ENCODE data around the gene PLA2G4B.
"Not testable (repeated sequence)": the region's sequence is repeated elsewhere in the genome, so short reads cannot be mapped to it uniquely, and the experiment has no call there.

The PLA2G4B gene

DNA sequence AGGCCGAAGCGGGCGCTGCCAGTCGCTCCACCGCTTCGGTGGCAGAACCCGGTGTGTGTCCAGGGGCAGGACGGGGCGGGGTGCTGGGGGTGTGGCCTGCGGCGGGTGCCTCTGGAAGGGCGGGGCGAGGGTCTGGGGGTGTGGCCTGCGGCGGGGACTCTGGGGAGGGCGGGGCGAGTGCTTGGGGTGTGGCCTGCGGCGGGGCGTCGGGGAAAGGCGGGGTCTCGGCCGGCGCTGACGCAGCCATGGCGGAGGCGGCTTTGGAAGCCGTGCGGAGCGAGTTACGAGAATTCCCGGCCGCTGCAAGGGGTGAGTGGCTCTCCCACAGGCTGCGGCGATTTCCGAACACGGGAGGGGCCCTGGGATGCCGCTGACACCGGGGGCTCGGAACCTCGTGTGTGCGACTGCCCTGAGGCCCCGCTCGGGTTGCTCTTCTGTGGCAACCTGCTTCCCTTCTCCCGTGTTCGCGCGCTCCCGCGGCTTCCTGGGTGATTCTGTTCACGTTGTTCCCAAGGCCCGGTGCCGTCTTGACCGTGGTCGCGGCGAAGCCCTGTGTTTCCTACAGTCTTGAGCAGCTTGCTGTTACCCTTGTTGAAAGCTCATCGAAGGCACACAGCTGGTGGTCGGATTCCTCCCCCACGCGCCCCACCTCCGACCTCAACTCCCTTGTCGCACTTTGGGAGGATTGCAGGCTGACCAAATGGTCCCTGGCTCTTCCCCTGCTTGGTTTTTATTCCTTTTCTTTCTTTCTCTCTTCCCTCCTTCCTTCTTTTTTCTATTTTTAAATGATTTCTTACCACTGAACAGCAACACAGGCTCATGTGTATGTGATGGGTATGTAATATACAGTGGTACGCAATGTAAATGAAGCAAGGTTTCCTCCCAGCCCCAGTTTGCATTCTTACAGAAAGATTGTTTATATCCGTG lies 10.5 kb upstream of the PLA2G4B start, which contains the start of gene JMJD7:
Gene JMJD7 (plus strand): TSS at position 213 of the 927 bp plus-strand sequence. CDS start 33 bp downstream, at position 246.
- DNase-seq: peak; percentile 86 to 98

DNA sequence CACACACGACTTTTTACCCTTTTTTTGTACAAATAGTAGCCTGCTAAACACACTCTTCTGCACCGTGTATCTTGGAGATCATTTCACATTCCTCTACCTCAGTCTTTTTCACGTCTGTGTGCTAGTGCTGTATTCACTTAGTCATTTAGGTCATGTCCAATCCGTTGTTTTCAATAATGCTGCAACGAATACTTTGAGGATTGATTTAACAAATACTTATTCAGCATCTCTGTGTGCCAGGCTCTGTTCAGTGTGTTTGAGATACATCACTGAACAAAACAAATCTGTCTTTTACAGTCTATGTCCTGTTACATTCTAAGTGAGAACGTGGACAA lies 9.9 kb upstream of the PLA2G4B start:
- no peak for DNase-seq

DNA sequence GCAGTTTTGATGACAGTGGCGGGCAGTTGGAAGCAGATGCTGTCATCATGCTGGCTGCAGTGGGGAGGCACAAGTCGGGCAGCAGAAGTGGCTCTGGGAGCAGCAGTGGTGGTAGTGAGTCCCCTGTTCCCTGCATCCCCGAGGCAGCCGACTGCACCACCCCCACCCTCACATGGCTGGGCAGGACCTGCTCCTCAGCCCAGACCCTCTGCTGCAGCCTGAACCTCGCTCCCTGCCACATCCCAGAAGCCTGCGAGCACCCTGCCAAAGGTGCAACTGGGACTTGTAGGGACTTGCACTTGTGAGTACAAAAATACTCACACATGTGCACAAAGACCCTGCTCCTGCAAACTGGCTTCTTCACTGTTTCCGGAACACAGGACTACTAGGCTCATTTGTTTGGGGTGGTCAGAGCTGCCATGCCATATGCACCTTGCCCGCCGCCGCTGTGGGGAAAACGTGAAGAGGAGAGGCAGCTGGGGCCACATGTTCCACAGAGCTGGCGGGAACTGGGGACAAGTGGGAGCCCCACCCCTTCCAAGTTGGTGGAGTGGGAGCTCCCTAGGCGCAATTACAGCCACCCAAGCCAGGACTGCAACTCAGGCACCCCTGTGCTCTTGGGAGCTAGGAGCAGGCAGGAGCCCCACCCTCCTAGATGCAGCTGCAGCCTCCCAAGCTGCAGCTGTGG lies 8.5 kb upstream of the PLA2G4B start:
- no peak for DNase-seq

DNA sequence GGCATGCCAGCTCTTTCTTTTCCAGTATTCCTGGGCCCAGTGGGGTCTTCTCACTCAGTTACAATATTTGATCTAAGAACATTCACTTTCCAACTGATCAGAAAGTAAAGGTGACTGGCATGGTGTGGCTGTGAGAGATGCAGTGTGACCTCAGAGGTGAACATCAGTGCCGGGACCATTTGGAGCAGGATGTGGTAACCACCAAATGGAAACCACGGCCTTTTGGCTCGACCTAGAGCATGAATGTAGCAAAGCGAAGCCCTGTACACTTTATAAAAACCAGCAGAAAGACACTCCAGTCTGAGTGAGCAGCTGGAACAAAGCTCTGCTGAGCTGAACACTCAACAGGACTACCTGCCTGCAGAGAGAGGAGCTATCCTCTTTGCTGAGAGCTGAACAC lies 7.4 kb upstream of the PLA2G4B start:
- not testable (repeated sequence) for DNase-seq

DNA sequence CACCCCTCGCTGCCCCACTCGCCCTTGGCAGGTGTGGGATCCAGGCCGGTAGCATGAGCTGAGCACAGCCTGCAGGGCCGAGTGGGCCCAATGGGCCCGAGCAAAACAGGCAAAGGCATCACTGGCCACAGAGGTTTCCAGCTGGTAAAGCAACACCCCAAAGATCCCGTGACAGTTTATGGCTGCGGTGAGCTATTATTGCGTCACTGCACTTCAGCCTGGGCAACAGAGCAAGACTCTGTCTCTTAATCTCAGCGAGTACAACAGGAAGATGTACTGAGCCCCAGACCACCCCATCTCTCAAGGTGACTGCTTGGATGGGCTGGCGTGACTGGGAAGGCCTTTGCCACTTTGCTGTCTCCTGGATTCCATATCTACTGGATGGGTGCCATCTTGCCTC lies 6.4 kb upstream of the PLA2G4B start:
- no peak for DNase-seq

DNA sequence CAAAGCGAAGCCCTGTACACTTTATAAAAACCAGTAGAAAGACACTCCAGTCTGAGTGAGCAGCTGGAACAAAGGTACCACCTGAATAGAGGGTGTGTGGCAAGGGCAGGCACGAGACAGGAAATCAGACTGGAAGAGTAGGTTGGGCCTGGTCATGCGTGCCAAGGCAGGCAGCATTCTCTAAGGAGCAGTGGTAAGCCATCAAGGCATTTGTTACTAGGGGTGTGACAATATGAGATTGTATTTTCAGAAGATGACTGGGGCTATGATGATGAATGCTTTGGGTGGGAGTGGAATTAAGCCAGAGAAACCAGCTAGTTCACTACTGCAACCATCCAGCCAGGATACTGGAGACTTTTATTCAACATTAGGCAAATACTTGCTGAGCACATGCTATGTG lies 5.8 kb upstream of the PLA2G4B start:
- no peak for DNase-seq

DNA sequence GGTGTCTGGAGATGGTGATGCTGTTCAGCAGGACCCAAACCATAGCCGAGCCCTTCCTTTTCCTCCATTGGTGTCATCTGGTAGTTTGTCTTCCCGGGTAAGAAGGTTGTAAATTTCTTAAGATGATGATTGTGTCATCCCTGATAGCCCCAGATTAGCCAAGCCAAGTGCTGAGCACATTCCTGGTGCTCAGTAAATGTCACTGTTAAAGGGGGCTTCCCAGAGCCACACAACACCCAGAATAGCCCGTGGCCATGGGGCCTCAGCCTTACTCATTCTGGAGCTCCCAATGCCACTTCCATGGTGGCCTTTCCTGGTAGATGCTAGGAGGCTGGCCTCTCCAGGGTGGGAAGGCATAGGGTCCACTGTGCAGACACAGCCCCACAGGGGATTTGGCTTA lies 4.6 kb upstream of the PLA2G4B start:
- peak; percentile 58 to 79 for DNase-seq

DNA sequence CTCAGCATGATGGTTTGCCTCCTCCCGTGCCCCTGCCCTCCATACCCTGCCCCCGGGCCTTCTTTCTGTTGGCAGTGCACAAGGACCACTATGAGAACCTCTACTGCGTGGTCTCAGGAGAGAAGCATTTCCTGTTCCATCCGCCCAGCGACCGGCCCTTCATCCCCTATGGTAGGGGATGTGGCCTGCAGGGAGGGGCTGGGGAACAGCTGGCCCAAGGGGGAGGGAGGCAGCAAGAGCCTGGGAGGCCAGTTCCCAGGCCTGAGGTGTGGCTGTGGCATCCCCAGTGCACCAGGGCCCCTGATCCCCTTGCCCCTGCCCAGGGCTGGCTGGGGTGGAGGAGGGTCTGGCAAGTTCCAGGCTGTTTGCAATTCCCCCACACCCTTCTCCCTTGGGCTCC lies 2.6 kb upstream of the PLA2G4B start:
- DNase-seq: no peak

DNA sequence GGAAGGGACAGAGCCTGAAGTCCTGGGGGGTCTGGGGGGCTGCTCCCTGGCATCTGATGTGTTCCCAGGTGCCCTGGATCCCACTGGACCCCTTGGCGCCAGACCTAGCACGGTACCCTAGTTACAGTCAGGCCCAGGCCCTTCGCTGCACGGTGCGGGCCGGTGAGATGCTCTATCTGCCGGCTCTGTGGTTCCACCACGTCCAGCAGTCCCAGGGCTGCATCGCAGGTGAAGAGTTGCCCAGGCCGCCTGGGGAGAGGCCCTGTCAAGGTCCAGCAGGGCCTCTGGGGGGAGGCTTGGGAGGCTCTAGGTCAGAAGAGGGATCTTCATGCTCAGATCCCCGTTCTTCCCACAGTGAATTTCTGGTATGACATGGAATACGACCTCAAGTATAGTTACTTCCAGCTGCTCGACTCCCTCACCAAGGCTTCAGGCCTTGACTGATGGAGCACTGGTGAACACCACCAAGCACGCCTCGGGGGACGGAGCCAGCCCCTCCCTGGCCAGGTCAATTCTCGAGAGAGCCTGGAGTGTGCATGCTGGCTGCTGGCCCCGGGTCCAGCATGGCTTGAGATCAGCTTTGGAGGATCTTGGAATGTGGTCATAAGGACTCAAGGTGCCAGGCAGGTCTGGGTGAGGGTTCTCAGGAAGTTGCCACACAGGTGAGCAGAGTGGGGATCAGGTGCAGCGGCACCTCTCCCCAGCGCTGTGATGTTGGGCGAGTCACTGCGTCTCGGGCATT lies 1.8 kb upstream of the PLA2G4B start:
- no peak for DNase-seq

DNA sequence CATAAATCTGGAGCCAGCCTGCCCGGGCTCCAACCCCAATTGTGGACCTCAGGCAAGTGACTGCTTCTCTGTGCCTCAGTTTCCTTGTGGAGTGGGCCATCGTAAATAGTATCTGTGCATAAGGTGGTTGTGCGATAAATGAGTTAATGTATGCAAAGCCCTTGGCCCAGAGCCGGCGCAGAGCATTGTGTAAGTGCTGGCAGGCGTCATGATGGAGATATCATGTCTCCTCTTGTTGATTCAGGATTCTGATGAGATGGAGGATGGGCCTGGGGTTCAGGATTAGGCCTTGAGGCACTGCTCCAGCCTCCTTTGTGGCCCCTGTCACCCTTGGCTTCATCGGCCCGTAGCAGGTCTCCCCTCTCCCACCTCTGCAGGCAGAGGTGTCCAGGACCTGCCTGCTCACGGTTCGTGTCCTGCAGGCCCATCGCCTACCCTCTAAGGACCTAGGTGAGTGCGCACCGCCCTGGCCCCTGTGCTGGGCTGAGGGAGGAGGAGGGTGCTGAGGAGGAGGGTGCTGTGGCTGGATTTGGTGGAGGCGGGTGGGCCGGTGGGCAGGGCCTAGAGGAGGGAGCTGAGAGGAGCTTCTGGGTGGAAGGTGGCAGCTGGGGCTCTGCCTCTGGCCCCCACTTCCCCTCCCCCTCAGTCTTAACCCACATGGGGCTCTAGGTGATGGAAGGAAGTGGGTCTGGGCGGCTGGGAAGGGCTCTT lies 1.3 kb downstream of the PLA2G4B start:
- no peak for DNase-seq

DNA sequence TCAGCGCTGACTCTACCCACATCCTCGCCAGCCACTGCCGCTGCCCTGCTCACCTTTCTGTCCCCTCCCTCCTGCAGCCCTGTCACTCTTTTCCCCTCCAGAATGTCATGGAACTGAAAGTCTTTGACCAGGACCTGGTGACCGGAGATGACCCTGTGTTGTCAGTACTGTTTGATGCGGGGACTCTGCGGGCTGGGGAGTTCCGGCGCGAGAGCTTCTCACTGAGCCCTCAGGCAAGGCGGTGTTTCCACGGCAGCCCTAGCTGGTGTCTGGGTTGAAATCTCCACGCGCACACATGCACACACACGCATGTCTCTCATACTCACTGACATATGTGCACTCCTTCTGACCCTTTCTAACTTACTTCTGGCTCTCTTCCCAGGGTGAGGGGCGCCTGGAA lies 2.0 kb downstream of the PLA2G4B start:
- DNase-seq: no peak

DNA sequence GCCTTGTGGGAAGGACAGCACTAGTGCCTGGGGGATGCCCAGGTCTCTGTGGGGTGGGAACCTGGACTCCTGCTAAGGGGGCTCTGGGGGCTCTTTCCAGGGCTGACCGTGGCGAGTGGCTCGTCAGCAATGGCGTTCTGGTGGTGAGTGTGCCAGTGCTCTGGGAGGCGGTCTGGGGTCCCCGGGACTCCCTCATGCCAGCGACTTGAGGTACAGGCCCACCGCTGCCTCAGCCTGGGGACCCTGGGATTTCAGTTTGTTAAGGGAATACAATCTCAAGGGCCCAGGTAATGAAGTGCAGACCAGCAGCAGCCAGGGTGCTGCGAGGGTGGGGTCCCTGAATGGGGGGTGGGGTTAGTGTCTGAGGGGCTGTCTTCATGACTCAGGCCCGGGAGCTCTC lies 2.5 kb downstream of the PLA2G4B start:
- no peak for DNase-seq

DNA sequence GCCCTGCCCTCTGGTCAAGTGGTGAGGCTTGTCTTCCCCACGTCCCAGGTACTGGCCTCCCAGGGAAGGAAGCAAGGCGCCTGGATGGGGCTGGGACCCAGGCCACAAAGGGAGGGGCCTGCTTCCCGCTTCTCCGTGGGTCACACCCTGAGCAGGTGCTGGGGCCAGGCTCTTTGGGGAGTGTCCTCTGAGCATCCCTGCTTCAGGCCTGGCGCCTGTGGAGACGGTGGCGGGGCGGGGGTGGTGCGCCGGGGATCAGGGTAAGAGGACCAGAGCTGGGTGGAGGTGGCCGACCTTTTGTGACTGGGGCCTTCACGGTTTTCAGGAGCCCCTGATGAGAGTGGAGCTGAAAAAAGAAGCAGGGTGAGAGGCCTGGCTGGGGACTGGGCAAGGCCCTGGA lies 3.6 kb downstream of the PLA2G4B start:
- no peak for DNase-seq

DNA sequence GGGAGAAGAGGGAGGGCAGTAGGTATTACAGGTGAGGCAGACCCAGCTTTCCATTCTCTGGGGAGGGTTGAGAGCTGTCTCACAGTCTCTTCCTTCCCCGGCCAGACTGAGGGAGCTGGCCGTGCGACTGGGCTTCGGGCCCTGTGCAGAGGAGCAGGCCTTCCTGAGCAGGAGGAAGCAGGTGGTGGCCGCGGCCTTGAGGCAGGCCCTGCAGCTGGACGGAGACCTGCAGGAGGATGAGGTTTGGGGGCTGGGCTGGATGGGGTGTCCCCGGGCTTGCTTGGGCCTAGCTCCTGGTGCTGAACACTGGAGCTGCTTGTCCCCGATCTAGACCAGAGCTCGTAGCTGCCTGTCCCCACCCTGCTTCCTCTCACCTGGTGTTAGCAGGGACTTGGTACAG lies 4.9 kb downstream of the PLA2G4B start:
- no peak for DNase-seq

DNA sequence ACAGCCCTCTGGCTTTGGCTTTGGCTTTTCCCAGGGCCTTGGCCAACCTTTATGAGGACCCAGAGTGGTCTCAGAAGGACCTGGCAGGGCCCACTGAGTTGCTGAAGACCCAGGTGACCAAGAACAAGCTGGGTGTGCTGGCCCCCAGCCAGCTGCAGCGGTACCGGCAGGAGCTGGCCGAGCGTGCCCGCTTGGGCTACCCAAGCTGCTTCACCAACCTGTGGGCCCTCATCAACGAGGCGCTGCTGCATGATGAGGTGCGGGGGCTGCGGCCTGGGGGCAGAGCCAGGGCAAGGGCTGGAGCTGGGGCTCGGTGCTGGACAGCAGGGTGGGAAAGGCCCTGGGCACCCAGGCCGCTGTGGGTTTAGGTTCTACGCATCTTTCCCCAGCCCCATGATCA lies 6.2 kb downstream of the PLA2G4B start:
- no peak for DNase-seq

DNA sequence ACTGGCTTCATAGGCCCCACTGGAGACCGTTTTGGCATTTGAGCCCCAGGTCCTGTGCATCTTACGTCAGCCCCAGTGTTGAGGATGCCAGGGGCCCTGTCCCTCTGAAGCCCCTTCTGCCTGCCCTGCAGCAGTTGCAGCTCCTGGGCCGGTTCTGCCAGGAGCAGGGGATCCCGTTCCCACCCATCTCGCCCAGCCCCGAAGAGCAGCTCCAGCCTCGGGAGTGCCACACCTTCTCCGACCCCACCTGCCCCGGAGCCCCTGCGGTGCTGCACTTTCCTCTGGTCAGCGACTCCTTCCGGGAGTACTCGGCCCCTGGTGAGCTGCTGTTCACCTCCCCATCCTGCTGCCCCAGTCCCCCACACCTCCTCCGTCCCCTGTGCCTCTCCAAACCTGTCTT lies 8.6 kb downstream of the PLA2G4B start:
- DNase-seq: no peak

DNA sequence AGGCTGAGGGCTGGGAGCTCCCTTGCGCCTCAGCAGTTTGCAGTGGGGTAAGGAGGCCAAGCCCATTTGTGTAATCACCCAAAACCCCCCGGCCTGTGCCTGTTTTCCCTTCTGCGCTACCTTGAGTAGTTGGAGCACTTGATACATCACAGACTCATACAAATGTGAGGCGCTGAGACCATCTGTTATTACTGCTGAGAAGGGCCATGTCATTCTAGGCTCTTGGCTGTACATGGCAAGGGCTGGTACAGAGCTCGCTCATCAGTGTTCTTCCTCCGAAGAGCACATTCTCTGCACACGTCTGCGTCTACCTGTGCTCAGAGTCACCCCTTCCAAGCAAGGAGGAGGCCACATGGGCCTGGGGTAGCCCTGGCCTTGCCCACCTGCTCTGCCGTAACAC lies 9.3 kb downstream of the PLA2G4B start:
- no peak for DNase-seq

DNA sequence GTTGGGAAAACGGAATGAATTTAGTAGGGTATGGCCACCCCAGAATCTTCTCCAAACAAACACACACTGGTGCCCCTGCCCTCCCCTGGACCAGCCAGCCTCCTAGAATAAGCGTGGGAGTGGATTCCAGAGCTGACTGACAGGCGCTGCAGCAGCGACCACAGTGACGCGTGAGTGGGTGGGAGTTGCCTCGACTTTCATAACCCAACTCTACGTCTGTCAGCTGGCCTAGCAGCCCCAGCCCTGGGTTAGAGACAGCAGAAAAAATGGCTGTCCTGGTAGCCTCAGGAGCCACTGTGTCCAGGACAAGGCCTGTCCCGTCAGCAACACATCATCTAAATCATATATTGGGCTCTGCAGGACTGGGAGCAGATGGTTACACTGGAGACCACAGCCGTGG lies 10.0 kb downstream of the PLA2G4B start:
- DNase-seq: peak in 1 of 2 donors; percentile 15

DNA sequence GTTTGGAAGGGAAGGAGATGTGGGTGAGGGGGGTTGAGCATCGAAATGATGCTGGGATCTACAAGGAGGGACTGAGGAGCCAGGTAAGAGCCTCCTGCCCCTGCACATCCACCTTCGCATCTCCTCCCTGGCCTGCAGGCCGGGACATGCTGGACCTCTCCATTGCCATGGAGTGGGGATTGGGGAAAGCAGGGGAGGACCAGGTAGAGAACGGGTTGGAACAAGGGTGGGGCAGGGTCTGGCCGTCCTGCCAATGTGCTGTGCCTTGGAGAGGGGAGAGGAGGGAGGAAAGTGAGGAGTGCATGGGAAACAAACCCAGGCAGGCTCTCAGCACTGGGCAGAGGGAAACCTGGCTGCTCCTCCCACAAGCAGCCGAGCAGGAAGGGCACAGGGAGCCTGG lies 10.6 kb downstream of the PLA2G4B start:
- DNase-seq: no peak

DNA sequence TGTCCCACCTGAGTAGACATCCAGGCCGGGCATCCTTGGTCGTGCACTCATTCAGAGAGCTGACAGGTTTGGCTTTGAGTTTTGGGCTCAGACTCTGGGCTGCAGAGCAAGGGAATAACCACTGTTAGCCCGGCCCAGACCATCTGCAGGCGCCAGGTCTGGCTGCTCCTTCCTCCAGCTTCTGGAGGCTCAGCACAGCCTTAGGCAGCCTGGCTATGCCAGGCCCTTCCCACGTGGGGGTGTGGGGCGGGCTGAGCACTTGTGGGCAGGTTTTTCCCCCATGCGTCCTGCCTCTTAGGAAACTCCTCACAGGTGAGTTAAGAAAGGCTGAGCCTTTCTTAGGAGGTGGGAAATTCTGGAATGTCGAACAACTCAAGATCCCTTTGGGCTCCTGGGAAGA lies 11.2 kb downstream of the PLA2G4B start:
- no peak for DNase-seq

DNA sequence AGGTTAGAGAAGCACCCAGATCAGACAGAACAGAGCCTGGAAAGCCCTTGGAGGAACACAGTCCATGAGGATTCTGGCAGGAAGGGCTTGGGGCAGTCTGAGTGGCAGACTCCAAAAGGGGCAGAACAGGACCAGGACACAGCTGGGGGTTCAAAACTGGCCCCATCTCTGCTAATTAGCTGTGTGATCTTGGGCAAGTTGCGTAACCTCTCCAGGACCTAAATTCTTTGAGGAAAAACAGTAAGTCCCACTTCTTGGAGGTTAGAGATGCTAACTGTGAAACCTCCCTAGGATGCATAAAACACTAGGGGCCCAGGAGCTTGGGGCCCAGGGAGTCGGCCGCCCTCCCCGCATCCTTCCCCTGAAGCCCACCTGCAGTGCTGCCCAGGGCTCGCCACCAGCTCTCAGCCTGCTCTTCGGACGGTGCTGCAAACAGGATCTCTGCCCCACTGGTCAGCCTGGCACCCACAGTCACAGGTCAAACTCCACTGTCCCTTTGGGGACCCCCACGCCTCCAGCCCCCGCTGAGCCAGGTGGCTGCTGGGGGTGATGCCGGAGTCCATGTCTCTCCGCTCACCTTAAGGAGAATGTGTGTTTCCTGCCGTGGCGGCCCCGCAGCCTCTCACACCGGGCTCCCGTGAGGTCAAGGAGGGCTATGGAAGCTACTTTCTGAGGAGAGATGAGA lies 12.0 kb downstream of the PLA2G4B start:
- DNase-seq: no peak

DNA sequence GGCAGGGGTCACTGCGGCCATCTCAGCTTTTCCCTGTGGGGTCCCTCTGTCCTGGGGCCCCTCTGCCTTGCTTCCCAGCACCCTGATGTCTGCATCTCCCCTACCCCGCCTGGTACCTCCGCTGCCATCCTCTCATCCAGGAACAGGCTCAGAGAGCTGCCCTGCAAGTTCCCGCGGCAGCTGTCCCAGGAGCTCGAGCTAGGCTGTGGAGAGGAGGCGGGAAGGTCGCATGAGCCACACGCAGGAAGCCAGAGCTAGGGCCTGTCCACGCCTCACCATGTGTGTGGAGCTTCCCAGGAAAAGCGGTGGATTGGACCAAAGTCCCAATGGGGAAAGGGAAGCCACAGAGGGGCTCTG lies 12.5 kb downstream of the PLA2G4B start:
- DNase-seq: no peak
